HCT116 (cell line): ENCODE measurements around the gene CUBN. TPM values are rescaled to one million over a fixed set of nuclear protein-coding genes. Genes with fewer than 3 reads are reported as not detected.
"Not testable (repeated sequence)": the region's sequence is repeated elsewhere in the genome, so short reads cannot be mapped to it uniquely, and the experiment has no call there.

ENCODE experiments used
- ATAC-seq: fragments of 200-7000 bp; cut with Tn5 transposase; 2 replicates; pipeline ENCODE4 v1.9.1; 2020; ENCODE audit warnings: mild to moderate bottlenecking, moderate library complexity
- BruUV-seq: library from RNA; stranded (reverse); fragments of 400-500 nt; replicated peaks from 2 replicates; lab custom pipeline; 2021; lab: Mats Ljungman, UMichigan
- CTCF ChIA-PET: fragments of 300-600 bp; sonication (Branson Sonifier 250); formaldehyde crosslinking; loops from one replicate; lab custom pipeline; 2021; ENCODE audit warnings: antibody characterized with exemption; lab: Charles Lee
- POLR2A ChIA-PET: fragments of 300-600, 350-600 bp; sonication (Branson Sonifier 250); formaldehyde crosslinking; loops from one replicate; lab custom pipeline; 2021; ENCODE audit warnings: antibody characterized with exemption; lab: Charles Lee
- RAD21 ChIA-PET, 2 experiments: fragments of 300-600 bp; sonication (Branson Sonifier 250); formaldehyde crosslinking; loops; one replicate each; lab custom pipeline; 2023; ENCODE audit warnings: low total read pairs in 2 of 2; ENCODE audit not compliant: uncharacterized antibody in 2 of 2, unreplicated experiment in 2 of 2, low non-redundant PET in 1 of 2; lab: Charles Lee
- DNase-seq: peaks from one replicate; pipeline ENCODE4 v3.0.0-alpha.2; 2010; ENCODE audit warnings: low read depth, low spot score
- H2AFZ ChIP-seq: fragments of 200-600 bp; shearing (Covaris generic), sonication (generic); 2 replicates; pipeline ENCODE4 v1.6.1; 2017; ENCODE audit warnings: low read depth, mixed run types, mixed read lengths, antibody characterized with exemption, low read length; ENCODE audit not compliant: poor library complexity, severe bottlenecking
- H3K27ac ChIP-seq: 2 replicates; pipeline ENCODE4 v1.5.1; 2012; ENCODE audit warnings: low read depth, low read length
- H3K27me3 ChIP-seq: fragments of 200-600 bp; sonication (generic); 2 replicates; pipeline ENCODE4 v1.6.1; 2016; ENCODE audit warnings: mixed run types, low read length, mixed read lengths; ENCODE audit not compliant: insufficient read depth
- H3K36me3 ChIP-seq, 2 experiments: fragments of 200-500 bp in 1 of 2; fragments of 200-600 bp in 1 of 2; sonication (Bioruptor generic) in 1 of 2; sonication (generic) in 1 of 2; 2 replicates each; pipeline versions ENCODE4 v1.5.1 to v1.6.1; 2014 to 2016; ENCODE audit warnings: low read length in 2 of 2, inconsistent platforms in 1 of 2, mixed read lengths in 1 of 2, mixed run types in 1 of 2; ENCODE audit not compliant: insufficient read depth in 2 of 2, control insufficient read depth in 1 of 2
- H3K4me1 ChIP-seq, 2 experiments: fragments of 200-600 bp in 1 of 2; sonication (generic) in 1 of 2; 2 replicates each; pipeline versions ENCODE4 v1.5.1 to v1.6.1; 2012 to 2017; ENCODE audit warnings: low read length in 2 of 2, inconsistent platforms in 1 of 2, mild to moderate bottlenecking in 1 of 2, mixed read lengths in 1 of 2, mixed run types in 1 of 2, moderate library complexity in 1 of 2; ENCODE audit not compliant: insufficient read depth in 2 of 2, control insufficient read depth in 1 of 2
- H3K4me2 ChIP-seq: fragments of 200-600 bp; sonication (generic); 2 replicates; pipeline ENCODE4 v1.6.1; 2017; ENCODE audit warnings: mixed run types, low read length, mixed read lengths
- H3K4me3 ChIP-seq, 2 experiments: fragments of 200-600 bp in 1 of 2; sonication (generic) in 1 of 2; replicated peaks in 1 of 2; 2 replicates each; pipeline ENCODE4 v1.5.1; 2011 to 2016; ENCODE audit warnings: low read length in 2 of 2, control low read depth in 1 of 2, low read depth in 1 of 2, mild to moderate bottlenecking in 1 of 2, mixed read lengths in 1 of 2, mixed run types in 1 of 2
- H3K79me2 ChIP-seq: fragments of 200-600 bp; sonication (generic); 2 replicates; pipeline ENCODE4 v1.6.1; 2017; ENCODE audit warnings: mild to moderate bottlenecking, mixed run types, low read length, moderate library complexity, mixed read lengths; ENCODE audit not compliant: insufficient read depth
- H3K9ac ChIP-seq: fragments of 200-600 bp; sonication (generic); 2 replicates; pipeline ENCODE4 v1.6.1; 2016; ENCODE audit warnings: low read length, mixed read lengths
- H3K9me2 ChIP-seq: fragments of 200-600 bp; sonication (generic), shearing (Covaris generic); 2 replicates; pipeline ENCODE4 v1.6.1; 2017; ENCODE audit warnings: mixed run types, mild to moderate bottlenecking, moderate library complexity; ENCODE audit not compliant: insufficient read depth
- H3K9me3 ChIP-seq, 2 experiments: fragments of 200-500 bp in 1 of 2; fragments of 200-600 bp in 1 of 2; sonication (Bioruptor generic) in 1 of 2; sonication (generic) in 1 of 2; 2 replicates each; pipeline ENCODE4 v1.6.1; 2014 to 2017; ENCODE audit warnings: low read length in 2 of 2, mixed read lengths in 2 of 2, inconsistent platforms in 1 of 2, low read depth in 1 of 2, mild to moderate bottlenecking in 1 of 2, mixed run types in 1 of 2, moderate library complexity in 1 of 2; ENCODE audit not compliant: control insufficient read depth in 1 of 2, insufficient read depth in 1 of 2
- H4K20me1 ChIP-seq: fragments of 200-600 bp; sonication (generic), shearing (Covaris generic); 2 replicates; pipeline ENCODE4 v1.6.1; 2017; ENCODE audit warnings: mixed run types, mild to moderate bottlenecking, moderate library complexity; ENCODE audit not compliant: insufficient read depth
- ATF3 ChIP-seq: IDR thresholded peaks from 2 replicates; pipeline ENCODE4 v1.6.1; 2012
- CBX3 ChIP-seq: IDR thresholded peaks from 2 replicates; pipeline ENCODE4 v1.6.1; 2012; ENCODE audit warnings: low read depth
- CTCF ChIP-seq, 3 experiments: fragments of 200-600 bp in 1 of 3; sonication (generic) in 1 of 3; IDR thresholded peaks in 2 of 3; conservative IDR thresholded peaks in 1 of 3; 2 replicates each; pipeline ENCODE4 v1.5.1; 2012 to 2017; ENCODE audit warnings: low read depth in 2 of 3, low read length in 2 of 3, antibody characterized with exemption in 1 of 3, borderline replicate concordance in 1 of 3, control low read depth in 1 of 3, mild to moderate bottlenecking in 1 of 3, mixed read lengths in 1 of 3, mixed run types in 1 of 3, moderate library complexity in 1 of 3; ENCODE audit not compliant: insufficient read depth in 1 of 3
- FOSL1 ChIP-seq: IDR thresholded peaks from 2 replicates; pipeline ENCODE4 v1.6.1; 2012; ENCODE audit warnings: low read depth
- POLR2A ChIP-seq: IDR thresholded peaks from 2 replicates; pipeline ENCODE4 v1.7.0; 2011; ENCODE audit warnings: borderline replicate concordance; ENCODE audit not compliant: insufficient read depth, insufficient read length; ENCODE audit errors: extremely low read depth
- POLR2AphosphoS5 ChIP-seq: IDR thresholded peaks from 2 replicates; pipeline ENCODE4 v1.6.1; 2011; ENCODE audit warnings: mild to moderate bottlenecking, low read depth, low read length, moderate library complexity
- RAD21 ChIP-seq: IDR thresholded peaks from 2 replicates; pipeline ENCODE4 v1.6.1; 2012; ENCODE audit warnings: low read depth, mild to moderate bottlenecking
- REST ChIP-seq: IDR thresholded peaks from 2 replicates; pipeline ENCODE4 v1.6.1; 2012; ENCODE audit warnings: low read depth
- SIN3A ChIP-seq: IDR thresholded peaks from 2 replicates; pipeline ENCODE4 v1.6.1; 2012; ENCODE audit warnings: low read depth
- SRF ChIP-seq: IDR thresholded peaks from 2 replicates; pipeline ENCODE4 v1.6.1; 2012; ENCODE audit warnings: low read depth
- ZFX ChIP-seq: fragments of 450-650 bp; IDR thresholded peaks from 2 replicates; pipeline ENCODE4 v1.6.1; 2017
- ZNF274 ChIP-seq: fragments of 200-500 bp; sonication (Bioruptor generic); IDR thresholded peaks from 2 replicates; pipeline ENCODE4 v1.6.1; 2014; ENCODE audit warnings: mild to moderate bottlenecking, low read depth, low read length, inconsistent platforms
- intact Hi-C: fragments of 100-400 bp; cut with micrococcal nuclease; formaldehyde crosslinking; loops from 2 replicates; pipeline ENCODE4 v1.10.0; 2022
- total RNA-seq: library from RNA; stranded (reverse); gene quantifications from one replicate; pipeline ENCODE4 v1.2.1, GENCODE V29; 2021; ENCODE audit not compliant: unreplicated experiment

CUBN gene
- total RNA-seq, 1 experiment from 2014 or later: 1.2 TPM

- TF ChIP-seq SIN3A (no peak), ZFX (no peak), POLR2A (no peak), CBX3 (peak; percentile 41; the same call in 1 of the 2 replicates)
These were observed 301.5 kb downstream of the CUBN start (continued) for GRCh38 chr10:16828114-16828568.

- H3K27ac ChIP-seq, H3K36me3 ChIP-seq, H3K4me3 ChIP-seq, H3K27me3 ChIP-seq, POLR2A ChIA-PET, H3K79me2 ChIP-seq, ATAC-seq, BruUV-seq, H3K9me2 ChIP-seq, H3K4me1 ChIP-seq, H4K20me1 ChIP-seq, H3K9me3 ChIP-seq, DNase-seq, H3K9ac ChIP-seq: not testable (repeated sequence)
- CTCF ChIA-PET: interaction anchor here (0.7 to 1.0 kb wide), 2 partner anchors 10 to 403 kb away, joined by 3 to 4 read pairs; partner anchors contain the start of gene RSU1
- RAD21 ChIA-PET: interaction anchor here in 1 of 2 experiments (0.6 kb wide), 1 partner anchor 1451 kb away, joined by 4 read pairs; no protein-coding TSS in a partner anchor
- Histone ChIP-seq H3K4me2 (peak overlapping the region; percentile 49), H2AFZ (peak overlapping the region; percentile 19)
- intact Hi-C loops: loop anchor here (5.0 kb wide), 1 partner anchor 770 kb away; no protein-coding TSS in a partner anchor
These were observed 302.1 kb downstream of the CUBN start for GRCh38 chr10:16827474-16827873.

- Histone ChIP-seq H2AFZ (no peak overlapping the region), H3K27me3 (no peaks in the 10 kb centered on the region), H3K9me3 (peaks cover 9 to 10% of the 10 kb centered on the region in 2 experiments; a peak in 2 of 4 replicates), H4K20me1 (no peaks in the 10 kb centered on the region), H3K79me2 (no peaks in the 10 kb centered on the region), H3K4me2 (no peak overlapping the region), H3K27ac (no peak overlapping the region), H3K4me3 (no peak overlapping the region), H3K9me2 (no peaks in the 10 kb centered on the region), H3K4me1 (peaks cover 3 to 7% of the 10 kb centered on the region in 2 experiments; a peak in 3 of 4 replicates), H3K36me3 (no peaks in the 10 kb centered on the region), H3K9ac (no peak overlapping the region)
- RAD21 ChIA-PET: no interaction called here
- DNase-seq: no peak
- CTCF ChIA-PET: no interaction called here
- ATAC-seq: no peak
- intact Hi-C loops: no loop called here
- no TSS peak for BruUV-seq
- POLR2A ChIA-PET: no interaction called here
- TF ChIP-seq ZNF274 (no peak), SIN3A (no peak), ATF3 (no peak), RAD21 (no peak), POLR2AphosphoS5 (no peak), CBX3 (no peak), REST (no peak), FOSL1 (no peak), CTCF (IDR thresholded peaks at IDR 0.05 in 2 of 3, conservative IDR thresholded peaks at IDR 0.05 in 1 of 3; ENCODE audit: borderline replicate concordance in 1 of 3, insufficient read depth in 1 of 3, low read depth in 2 of 3, low read length in 2 of 3) (no peak), SRF (no peak)
These were observed 306.8 kb downstream of the CUBN start for GRCh38 chr10:16822726-16823360.
